PC-9 (cell line): ENCODE measurements around the gene STAMBPL1.

Source experiments
- EZH2 ChIP-seq: fragments of 200-600 bp; sonication (generic); IDR thresholded peaks from 2 replicates; pipeline ENCODE4 v1.8.0; 2017; ENCODE audit warnings: antibody characterized with exemption, low read depth
- TF ChIP-seq, protein P1 (sequence below): fragments of 200-600 bp; sonication (generic); conservative IDR thresholded peaks from 2 replicates; pipeline ENCODE4 v1.6.1; 2017; ENCODE audit warnings: mixed run types, antibody characterized with exemption, mild to moderate bottlenecking, moderate library complexity

DNA sequence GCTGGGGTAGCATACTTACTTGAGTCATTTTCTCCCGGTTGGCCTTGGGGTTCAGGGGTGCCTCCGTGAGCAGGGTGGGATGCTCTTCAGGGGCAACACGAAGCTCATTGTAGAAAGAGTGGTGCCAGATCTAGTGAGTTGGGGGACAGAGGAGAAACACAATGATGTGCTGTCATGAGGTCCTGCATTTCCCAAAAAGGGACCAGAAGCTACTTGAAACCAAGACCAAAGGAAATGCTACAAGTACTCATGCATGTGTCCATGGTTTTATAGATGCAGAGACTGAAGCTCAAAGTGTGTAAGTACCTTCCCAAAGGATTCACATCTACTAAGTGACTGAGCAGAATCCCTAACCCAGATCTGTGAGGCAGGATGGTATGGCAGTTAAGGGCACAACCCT is 63.7 kb downstream of the STAMBPL1 start:
- TF ChIP-seq, protein P1, sequence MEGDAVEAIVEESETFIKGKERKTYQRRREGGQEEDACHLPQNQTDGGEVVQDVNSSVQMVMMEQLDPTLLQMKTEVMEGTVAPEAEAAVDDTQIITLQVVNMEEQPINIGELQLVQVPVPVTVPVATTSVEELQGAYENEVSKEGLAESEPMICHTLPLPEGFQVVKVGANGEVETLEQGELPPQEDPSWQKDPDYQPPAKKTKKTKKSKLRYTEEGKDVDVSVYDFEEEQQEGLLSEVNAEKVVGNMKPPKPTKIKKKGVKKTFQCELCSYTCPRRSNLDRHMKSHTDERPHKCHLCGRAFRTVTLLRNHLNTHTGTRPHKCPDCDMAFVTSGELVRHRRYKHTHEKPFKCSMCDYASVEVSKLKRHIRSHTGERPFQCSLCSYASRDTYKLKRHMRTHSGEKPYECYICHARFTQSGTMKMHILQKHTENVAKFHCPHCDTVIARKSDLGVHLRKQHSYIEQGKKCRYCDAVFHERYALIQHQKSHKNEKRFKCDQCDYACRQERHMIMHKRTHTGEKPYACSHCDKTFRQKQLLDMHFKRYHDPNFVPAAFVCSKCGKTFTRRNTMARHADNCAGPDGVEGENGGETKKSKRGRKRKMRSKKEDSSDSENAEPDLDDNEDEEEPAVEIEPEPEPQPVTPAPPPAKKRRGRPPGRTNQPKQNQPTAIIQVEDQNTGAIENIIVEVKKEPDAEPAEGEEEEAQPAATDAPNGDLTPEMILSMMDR = no peak
- no peak for TF ChIP-seq EZH2
